Thyroid gland (tissue), 4 donors: Measurements from ENCODE around the gene GFER. TPM values are rescaled to one million over a fixed set of nuclear protein-coding genes. Genes with fewer than 3 reads are reported as not detected.

ENCODE experiments used
- DNase-seq, 2 donors: peaks; one replicate each; pipeline ENCODE4 v3.0.0-alpha.2; 2019
- H3K27ac ChIP-seq, 3 donors: fragments of 200-600 bp; sonication (generic); 1 replicate in 2 of 3; 2 replicates in 1 of 3; pipeline ENCODE4 v1.5.1; 2016 to 2019; ENCODE audit warnings: mild to moderate bottlenecking in 1 of 3, moderate library complexity in 1 of 3
- H3K27me3 ChIP-seq: fragments of 200-600 bp; sonication (generic); one replicate; pipeline ENCODE4 v1.5.1; 2019
- H3K36me3 ChIP-seq, 2 donors: fragments of 200-600 bp; sonication (generic); one replicate each; pipeline ENCODE4 v1.5.1; 2016 to 2019
- H3K4me1 ChIP-seq, 2 donors: fragments of 200-600 bp; sonication (generic); one replicate each; pipeline ENCODE4 v1.5.1; 2017 to 2019
- H3K4me3 ChIP-seq, 3 donors: fragments of 200-600 bp; sonication (generic); replicated peaks in 1 of 3; 1 replicate in 2 of 3; 2 replicates in 1 of 3; pipeline ENCODE4 v1.5.1; 2016; ENCODE audit warnings: mild to moderate bottlenecking in 1 of 3
- H3K9me3 ChIP-seq: fragments of 200-600 bp; sonication (generic); one replicate; pipeline ENCODE4 v1.5.1; 2017
- POLR2A ChIP-seq, 2 donors: fragments of 450-650 bp; IDR thresholded peaks; one replicate each; pipeline ENCODE4 v1.6.1; 2017; ENCODE audit warnings: antibody characterized with exemption in 2 of 2, mild to moderate bottlenecking in 2 of 2, moderate library complexity in 1 of 2
- WGBS, 2 donors: methylation state at CpG; one replicate each; pipeline ENCODE4 v1.1.5; 2017; 5-methylcytosine and 5-hydroxymethylcytosine counted together
- intact Hi-C: fragments of 100-400 bp; cut with DNase I; formaldehyde crosslinking; loops from one replicate; pipeline ENCODE4 v1.15.1; 2023
- total RNA-seq, 4 donors: library from RNA; depleted of rRNA; stranded (reverse); fragments of >200 nt; gene quantifications; one replicate each; pipeline ENCODE4 v1.2.3, GENCODE V29; 2016
- TF ChIP-seq, protein P1 (sequence below), 6 experiments: fragments of 200-600 bp in 3 of 6; fragments of 450-650 bp in 3 of 6; sonication (generic) in 3 of 6; IDR thresholded peaks; one replicate each; pipeline ENCODE4 v1.5.1; 2016 to 2019; ENCODE audit warnings: antibody characterized with exemption in 6 of 6, mild to moderate bottlenecking in 2 of 6, inconsistent platforms in 1 of 6, moderate library complexity in 1 of 6

Gene GFER
- total RNA-seq, 4 donors from 2014 or later: 7.8 to 37.2 (median 22.3) TPM

DNA sequence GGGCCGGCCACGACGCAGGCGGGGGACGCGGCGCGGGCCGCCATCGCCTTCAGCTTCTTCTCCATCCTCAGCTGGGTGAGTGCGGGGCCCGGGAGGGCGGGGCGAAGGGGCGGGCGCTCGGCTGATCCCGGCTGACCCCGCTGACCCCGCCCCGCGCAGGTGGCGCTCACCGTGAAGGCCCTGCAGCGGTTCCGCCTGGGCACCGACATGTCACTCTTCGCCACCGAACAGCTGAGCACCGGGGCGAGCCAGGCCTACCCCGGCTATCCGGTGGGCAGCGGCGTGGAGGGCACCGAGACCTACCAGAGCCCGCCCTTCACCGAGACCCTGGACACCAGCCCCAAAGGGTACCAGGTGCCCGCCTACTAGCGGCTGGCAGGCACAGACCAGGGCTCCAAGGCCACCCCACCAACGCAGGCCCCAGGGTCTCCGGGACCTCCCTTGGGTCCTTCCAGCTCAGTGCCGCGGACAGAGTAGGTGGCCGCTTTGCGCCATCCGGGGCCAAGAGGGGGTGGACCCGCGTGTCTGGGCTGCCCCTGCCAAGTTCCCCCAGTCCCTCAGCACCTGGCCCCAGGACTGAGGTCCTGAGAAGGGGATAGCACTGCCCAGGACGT, 8.8 kb downstream of the GFER start:
- DNase-seq: no peak

DNA sequence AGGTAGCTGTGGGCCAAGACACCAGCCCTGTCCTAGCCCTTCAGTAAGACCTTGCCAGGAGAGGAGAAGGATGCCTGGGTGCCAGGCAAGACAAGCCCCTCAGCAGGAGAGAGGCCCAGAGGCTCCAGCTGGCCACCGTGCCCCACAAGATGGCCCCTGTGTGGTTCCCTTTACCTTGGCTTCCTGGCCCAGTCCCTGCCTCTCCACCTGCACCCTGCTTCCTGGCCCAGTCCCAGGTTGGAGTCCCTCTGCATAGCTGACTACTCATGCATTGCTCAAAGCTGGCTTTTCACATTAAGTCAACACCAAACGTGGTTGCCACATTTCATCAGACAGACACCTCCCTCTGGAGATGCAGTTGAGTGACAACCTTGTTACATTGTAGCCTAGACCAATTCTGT, 9.7 kb downstream of the GFER start:
- H3K36me3 ChIP-seq: peaks cover 10 to 11% of the 10 kb centered on the region in 2 donors
- peaks cover 24 to 36% of the 10 kb centered on the region in 2 donors for H3K4me1 ChIP-seq
- no peaks in the 10 kb centered on the region for H3K9me3 ChIP-seq
- intact Hi-C loops: no loop called here
- H3K27me3 ChIP-seq: peaks cover 14% of the 10 kb centered on the region
- DNase-seq: peak; percentile 79 to 89
- TF ChIP-seq, protein P1, sequence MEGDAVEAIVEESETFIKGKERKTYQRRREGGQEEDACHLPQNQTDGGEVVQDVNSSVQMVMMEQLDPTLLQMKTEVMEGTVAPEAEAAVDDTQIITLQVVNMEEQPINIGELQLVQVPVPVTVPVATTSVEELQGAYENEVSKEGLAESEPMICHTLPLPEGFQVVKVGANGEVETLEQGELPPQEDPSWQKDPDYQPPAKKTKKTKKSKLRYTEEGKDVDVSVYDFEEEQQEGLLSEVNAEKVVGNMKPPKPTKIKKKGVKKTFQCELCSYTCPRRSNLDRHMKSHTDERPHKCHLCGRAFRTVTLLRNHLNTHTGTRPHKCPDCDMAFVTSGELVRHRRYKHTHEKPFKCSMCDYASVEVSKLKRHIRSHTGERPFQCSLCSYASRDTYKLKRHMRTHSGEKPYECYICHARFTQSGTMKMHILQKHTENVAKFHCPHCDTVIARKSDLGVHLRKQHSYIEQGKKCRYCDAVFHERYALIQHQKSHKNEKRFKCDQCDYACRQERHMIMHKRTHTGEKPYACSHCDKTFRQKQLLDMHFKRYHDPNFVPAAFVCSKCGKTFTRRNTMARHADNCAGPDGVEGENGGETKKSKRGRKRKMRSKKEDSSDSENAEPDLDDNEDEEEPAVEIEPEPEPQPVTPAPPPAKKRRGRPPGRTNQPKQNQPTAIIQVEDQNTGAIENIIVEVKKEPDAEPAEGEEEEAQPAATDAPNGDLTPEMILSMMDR (IDR thresholded peaks at IDR 0.05): no peak
- no peak for TF ChIP-seq POLR2A (IDR thresholded peaks at IDR 0.05)
- 9 to 27% methylated on average over 1 to 2 of the region's 2 CpGs for WGBS, 2 donors
- no peak overlapping the region for H3K4me3 ChIP-seq
- H3K27ac ChIP-seq: no peak overlapping the region

More for the DNA sequence above, 8.8 kb downstream of the GFER start:
- Histone ChIP-seq H3K4me1 (peaks cover 24 to 36% of the 10 kb centered on the region in 2 donors), H3K36me3 (peaks cover under 1 to 2% of the 10 kb centered on the region in 2 donors), H3K27ac (no peak overlapping the region), H3K9me3 (no peaks in the 10 kb centered on the region), H3K4me3 (no peak overlapping the region), H3K27me3 (peaks cover 14% of the 10 kb centered on the region)
- TF ChIP-seq, protein P1 (IDR thresholded peaks at IDR 0.05): no peak
- TF ChIP-seq POLR2A (IDR thresholded peaks at IDR 0.05): no peak
- intact Hi-C loops: no loop called here
- WGBS, 2 donors: 20 to 29% methylated on average over 1 to 7 of the region's 50 CpGs

DNA sequence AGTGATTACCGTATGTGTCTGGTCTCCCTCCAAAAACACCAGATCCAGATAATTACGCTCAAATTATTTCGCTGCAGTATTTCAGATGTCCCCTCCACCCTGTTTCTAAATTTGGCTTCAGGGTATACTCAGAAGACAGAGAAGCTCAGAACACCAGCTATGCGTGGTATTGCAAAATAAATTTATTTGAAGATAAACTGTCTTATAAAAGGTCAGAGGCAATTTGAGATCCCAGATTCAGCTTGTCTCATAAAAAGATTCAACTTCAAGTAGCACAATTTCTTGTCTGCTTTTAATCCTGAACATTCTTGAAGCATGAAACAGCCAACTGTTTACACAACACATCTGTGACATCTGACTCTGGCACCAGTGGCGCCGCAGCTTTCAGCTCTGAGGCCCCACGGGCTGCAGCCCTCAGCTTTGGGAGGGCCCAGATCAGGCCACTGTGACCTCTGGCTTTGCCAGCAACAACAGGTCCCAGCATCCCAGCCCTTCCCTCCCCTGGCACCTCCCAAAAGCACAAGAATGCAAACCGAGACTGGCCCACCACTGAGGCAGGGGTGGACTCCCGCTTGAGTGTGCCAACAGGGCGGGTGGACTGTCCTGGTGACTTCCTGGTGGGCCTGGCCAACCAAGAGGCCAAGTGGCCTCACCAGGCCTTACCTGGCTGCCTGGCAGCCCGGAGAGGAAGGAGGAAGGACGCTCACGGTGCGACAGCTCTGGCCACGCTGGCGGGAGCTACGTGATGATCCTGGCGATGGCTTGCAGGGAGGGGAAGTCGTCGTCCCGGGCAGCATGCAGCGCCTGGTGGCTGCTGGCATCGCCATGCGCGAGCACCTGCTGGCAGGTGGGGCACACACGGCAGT, 13.7 kb downstream of the GFER start:
- peaks cover 46 to 49% of the 10 kb centered on the region in 2 donors for H3K36me3 ChIP-seq
- 86 to 94% methylated on average over 7 to 25 of the region's 26 CpGs for WGBS, 2 donors
- H3K27ac ChIP-seq: no peak overlapping the region
- H3K4me3 ChIP-seq: no peak overlapping the region
- intact Hi-C loops: no loop called here
- H3K27me3 ChIP-seq: no peaks in the 10 kb centered on the region
- H3K4me1 ChIP-seq: peaks cover 9% of the 10 kb centered on the region in 2 donors
- no peak for DNase-seq
- H3K9me3 ChIP-seq: no peaks in the 10 kb centered on the region
- TF ChIP-seq POLR2A (IDR thresholded peaks at IDR 0.05): no peak
- TF ChIP-seq, protein P1 (IDR thresholded peaks at IDR 0.05): no peak

DNA sequence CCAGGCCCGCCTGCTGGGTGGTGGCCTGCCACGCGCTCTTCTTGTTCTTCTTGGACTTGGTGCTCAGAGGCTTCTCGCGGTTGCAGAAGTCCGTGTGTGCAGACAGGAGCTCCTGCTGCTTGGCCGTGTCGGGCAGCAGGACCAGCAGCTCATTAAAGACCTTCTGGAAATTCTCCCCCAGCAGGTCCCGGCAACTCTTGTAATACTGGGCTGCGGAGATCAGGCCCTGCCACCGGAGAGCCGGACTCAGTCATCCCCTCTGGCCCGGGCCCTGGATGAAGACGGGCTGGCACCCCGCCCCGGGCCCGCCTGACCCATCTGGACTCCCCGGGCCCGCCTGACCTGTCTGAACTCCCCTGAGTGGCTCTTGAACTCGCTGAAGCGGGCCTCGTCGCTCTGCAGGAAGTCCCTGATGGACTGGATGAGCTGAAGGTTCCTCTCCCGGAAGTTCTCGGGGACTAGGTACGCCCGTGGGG, 14.4 kb downstream of the GFER start:
- WGBS, 2 donors: 86 to 91% methylated on average over 13 to 17 of the region's 27 CpGs
- Histone ChIP-seq H3K36me3 (peaks cover 51 to 54% of the 10 kb centered on the region in 2 donors), H3K4me3 (no peak overlapping the region), H3K27me3 (no peaks in the 10 kb centered on the region), H3K9me3 (no peaks in the 10 kb centered on the region), H3K4me1 (peaks cover 6 to 9% of the 10 kb centered on the region in 2 donors), H3K27ac (no peak overlapping the region)
- intact Hi-C loops: no loop called here
- DNase-seq: no peak
- TF ChIP-seq POLR2A (IDR thresholded peaks at IDR 0.05): no peak
- TF ChIP-seq, protein P1 (IDR thresholded peaks at IDR 0.05): no peak
